Memory B cell (primary cell): ENCODE measurements around the gene CCL11.

Experiments
- ATAC-seq: fragments of 150-1000 bp; cut with Tn5 transposase; 2 replicates; pipeline ENCODE4 v1.10.0; 2021; ENCODE audit warnings: low read depth, mild to moderate bottlenecking, moderate library complexity
- DNase-seq, 2 donors: peaks; one replicate each; pipeline ENCODE4 v3.0.0; 2022; ENCODE audit warnings: low spot score in 2 of 2
- H3K27ac Mint-ChIP-seq: one replicate; pipeline ENCODE4 v1.8.0; 2022; ENCODE audit warnings: mild to moderate bottlenecking, moderate library complexity, mixed read lengths
- H3K27me3 Mint-ChIP-seq: one replicate; pipeline ENCODE4 v1.8.0; 2022; ENCODE audit warnings: mixed read lengths
- H3K36me3 Mint-ChIP-seq: one replicate; pipeline ENCODE4 v1.8.0; 2022; ENCODE audit warnings: mild to moderate bottlenecking, mixed read lengths
- H3K4me1 Mint-ChIP-seq: one replicate; pipeline ENCODE4 v1.8.0; 2022; ENCODE audit warnings: mixed read lengths
- H3K4me3 Mint-ChIP-seq: one replicate; pipeline ENCODE4 v1.8.0; 2022; ENCODE audit warnings: mild to moderate bottlenecking, moderate library complexity, mixed read lengths
- H3K9me3 Mint-ChIP-seq: one replicate; pipeline ENCODE4 v1.8.0; 2022; ENCODE audit warnings: mixed read lengths

Gene CCL11

GRCh38 chr17:34285286-34285792 lies at the start of gene CCL11:
TSS of gene CCL11 (plus strand) at chr17:34285742. CDS start at chr17:34285809, 67 bp downstream.
- no peak within 1 kb of the TSS for H3K4me3 Mint-ChIP-seq
- no peak for DNase-seq
- no peaks in the 10 kb centered on the region for H3K9me3 Mint-ChIP-seq
- no peaks in the 10 kb centered on the region for H3K4me1 Mint-ChIP-seq
- H3K27ac Mint-ChIP-seq = no peak within 1 kb of the TSS
- peaks cover 15% of the 10 kb centered on the region for H3K27me3 Mint-ChIP-seq
- no peaks in the 10 kb centered on the region for H3K36me3 Mint-ChIP-seq
- ATAC-seq = no peak

- H3K4me1 Mint-ChIP-seq = peaks cover 13% of the 10 kb centered on the region
- ATAC-seq (no peak), DNase-seq (no peak)
- peaks cover 3% of the 10 kb centered on the region for H3K27me3 Mint-ChIP-seq
- no peaks in the 10 kb centered on the region for H3K36me3 Mint-ChIP-seq
- H3K27ac Mint-ChIP-seq = no peak overlapping the region
- H3K9me3 Mint-ChIP-seq = no peaks in the 10 kb centered on the region
- no peak overlapping the region for H3K4me3 Mint-ChIP-seq
These were observed 49.2 kb upstream of the CCL11 start for GRCh38 chr17:34236281-34236892.

- ATAC-seq (no peak), DNase-seq (no peak)
- H3K27me3 Mint-ChIP-seq = peaks cover 3% of the 10 kb centered on the region
- H3K9me3 Mint-ChIP-seq = no peaks in the 10 kb centered on the region
- no peaks in the 10 kb centered on the region for H3K36me3 Mint-ChIP-seq
- no peak overlapping the region for H3K27ac Mint-ChIP-seq
- no peak overlapping the region for H3K4me3 Mint-ChIP-seq
- peaks cover 18% of the 10 kb centered on the region for H3K4me1 Mint-ChIP-seq
These were observed 48.1 kb upstream of the CCL11 start for GRCh38 chr17:34237458-34237857.

- Mint-ChIP-seq H3K9me3 (no peaks in the 10 kb centered on the region), H3K4me3 (no peak overlapping the region), H3K27ac (no peak overlapping the region), H3K36me3 (no peaks in the 10 kb centered on the region), H3K4me1 (peaks cover 18% of the 10 kb centered on the region), H3K27me3 (no peaks in the 10 kb centered on the region)
- ATAC-seq (no peak), DNase-seq (no peak)
These were observed 44.5 kb upstream of the CCL11 start for GRCh38 chr17:34241062-34241461.

GRCh38 chr17:34242587-34243363 lies 42.8 kb upstream of the CCL11 start:
- no peak overlapping the region for H3K27ac Mint-ChIP-seq
- H3K27me3 Mint-ChIP-seq = peaks cover 1% of the 10 kb centered on the region
- H3K4me3 Mint-ChIP-seq = peak overlapping the region; percentile 22
- DNase-seq = peak in 1 of 2 donors; percentile 7
- no peaks in the 10 kb centered on the region for H3K9me3 Mint-ChIP-seq
- peak; percentile 80 for ATAC-seq
- no peaks in the 10 kb centered on the region for H3K36me3 Mint-ChIP-seq
- peaks cover 20% of the 10 kb centered on the region for H3K4me1 Mint-ChIP-seq

GRCh38 chr17:34243364-34244320 lies 41.9 kb upstream of the CCL11 start:
- Mint-ChIP-seq H3K27ac (no peak overlapping the region), H3K4me1 (peaks cover 20% of the 10 kb centered on the region), H3K36me3 (no peaks in the 10 kb centered on the region), H3K9me3 (no peaks in the 10 kb centered on the region), H3K27me3 (peaks cover 5% of the 10 kb centered on the region), H3K4me3 (no peak overlapping the region)
- DNase-seq = no peak
- ATAC-seq = peak; percentile 45

GRCh38 chr17:34245351-34245905 lies 40.1 kb upstream of the CCL11 start:
- peaks cover 10% of the 10 kb centered on the region for H3K27me3 Mint-ChIP-seq
- ATAC-seq = no peak
- H3K9me3 Mint-ChIP-seq = no peaks in the 10 kb centered on the region
- no peaks in the 10 kb centered on the region for H3K36me3 Mint-ChIP-seq
- no peak overlapping the region for H3K4me3 Mint-ChIP-seq
- H3K4me1 Mint-ChIP-seq = peaks cover 17% of the 10 kb centered on the region
- no peak for DNase-seq
- no peak overlapping the region for H3K27ac Mint-ChIP-seq

GRCh38 chr17:34246446-34246845 lies 39.1 kb upstream of the CCL11 start:
- H3K4me3 Mint-ChIP-seq = no peak overlapping the region
- H3K27me3 Mint-ChIP-seq = peaks cover 17% of the 10 kb centered on the region
- no peaks in the 10 kb centered on the region for H3K36me3 Mint-ChIP-seq
- H3K4me1 Mint-ChIP-seq = peaks cover 20% of the 10 kb centered on the region
- ATAC-seq (peak; percentile 33), DNase-seq (no peak)
- no peak overlapping the region for H3K27ac Mint-ChIP-seq
- no peaks in the 10 kb centered on the region for H3K9me3 Mint-ChIP-seq

GRCh38 chr17:34246881-34247280 lies 38.7 kb upstream of the CCL11 start:
- ATAC-seq = no peak
- no peak for DNase-seq
- H3K4me1 Mint-ChIP-seq = peaks cover 25% of the 10 kb centered on the region
- H3K27ac Mint-ChIP-seq = no peak overlapping the region
- H3K27me3 Mint-ChIP-seq = peaks cover 17% of the 10 kb centered on the region
- H3K4me3 Mint-ChIP-seq = no peak overlapping the region
- no peaks in the 10 kb centered on the region for H3K36me3 Mint-ChIP-seq
- no peaks in the 10 kb centered on the region for H3K9me3 Mint-ChIP-seq

- no peaks in the 10 kb centered on the region for H3K36me3 Mint-ChIP-seq
- H3K27me3 Mint-ChIP-seq = peaks cover 22% of the 10 kb centered on the region
- ATAC-seq (no peak), DNase-seq (no peak)
- no peak overlapping the region for H3K4me3 Mint-ChIP-seq
- peaks cover 17% of the 10 kb centered on the region for H3K4me1 Mint-ChIP-seq
- H3K9me3 Mint-ChIP-seq = no peaks in the 10 kb centered on the region
- H3K27ac Mint-ChIP-seq = no peak overlapping the region
These were observed 37.0 kb upstream of the CCL11 start for GRCh38 chr17:34248511-34249024.

- H3K36me3 Mint-ChIP-seq = no peaks in the 10 kb centered on the region
- DNase-seq (no peak), ATAC-seq (no peak)
- no peak overlapping the region for H3K4me3 Mint-ChIP-seq
- no peak overlapping the region for H3K27ac Mint-ChIP-seq
- H3K4me1 Mint-ChIP-seq = peaks cover 17% of the 10 kb centered on the region
- peaks cover 22% of the 10 kb centered on the region for H3K27me3 Mint-ChIP-seq
- no peaks in the 10 kb centered on the region for H3K9me3 Mint-ChIP-seq
These were observed 36.5 kb upstream of the CCL11 start for GRCh38 chr17:34249061-34249460.

- Mint-ChIP-seq H3K4me1 (peaks cover 17% of the 10 kb centered on the region), H3K36me3 (no peaks in the 10 kb centered on the region), H3K27me3 (peaks cover 23% of the 10 kb centered on the region), H3K4me3 (no peak overlapping the region), H3K9me3 (no peaks in the 10 kb centered on the region), H3K27ac (no peak overlapping the region)
- DNase-seq = no peak
- ATAC-seq = no peak
These were observed 36.1 kb upstream of the CCL11 start for GRCh38 chr17:34249478-34249877.

GRCh38 chr17:34251186-34251585 lies 34.4 kb upstream of the CCL11 start:
- ATAC-seq (no peak), DNase-seq (no peak)
- Mint-ChIP-seq H3K36me3 (no peaks in the 10 kb centered on the region), H3K4me3 (no peak overlapping the region), H3K27ac (no peak overlapping the region), H3K27me3 (peaks cover 28% of the 10 kb centered on the region), H3K9me3 (no peaks in the 10 kb centered on the region), H3K4me1 (peaks cover 21% of the 10 kb centered on the region)
